ENCODE results near the gene USP31. TPM values are rescaled to one million over a fixed set of nuclear protein-coding genes. Genes with fewer than 3 reads are reported as not detected.

USP31 gene
- total RNA-seq, 1 experiment from 2014 or later: 16.1 TPM

DNA sequence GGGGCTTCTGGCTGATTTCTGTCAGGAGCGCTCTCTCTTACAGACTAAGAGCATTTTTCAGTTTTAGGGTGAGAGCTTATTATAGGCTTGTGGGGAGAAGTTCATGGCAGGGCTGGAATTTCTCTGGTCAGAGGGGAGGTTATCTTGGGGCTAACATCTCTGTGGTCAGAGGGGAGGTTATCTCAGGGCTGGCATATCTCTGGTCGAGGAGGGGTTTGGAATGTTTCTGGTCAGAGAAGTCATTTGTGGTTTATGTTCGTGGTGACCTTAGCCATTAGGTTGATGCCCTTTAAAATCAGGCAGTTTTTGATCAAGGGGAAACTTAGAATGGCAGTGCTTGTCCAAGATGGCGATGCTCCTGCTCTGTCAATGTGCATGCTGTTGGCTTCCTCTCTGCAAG, 10.8 kb upstream of the USP31 start:
- Histone ChIP-seq H3K27me3 (ENCODE audit: insufficient read depth, low read length) (no peaks in the 10 kb centered on the region), H3K23ac (ENCODE audit: insufficient read length, low read depth, low read length) (no peak overlapping the region), H2BK5ac (ENCODE audit: insufficient read length, low read length) (no peak overlapping the region), H2AK5ac (ENCODE audit: insufficient read length, low read length) (no peak overlapping the region), H3K9ac (ENCODE audit: extremely low read depth, insufficient read length, low read length) (no peak overlapping the region), H3K4ac (ENCODE audit: low read depth, low read length) (no peak overlapping the region), H2BK120ac (ENCODE audit: low read depth, low read length, poor library complexity, severe bottlenecking) (no peak overlapping the region), H4K5ac (ENCODE audit: insufficient read length, low read depth, low read length) (no peak overlapping the region), H4K8ac (replicated peaks; ENCODE audit: insufficient read length, low read depth, low read length) (no peak overlapping the region), H2BK12ac (ENCODE audit: insufficient read length, low read depth, low read length) (no peak overlapping the region), H4K20me1 (ENCODE audit: control insufficient read depth, insufficient read depth, insufficient read length) (no peaks in the 10 kb centered on the region), H3K9me3 (ENCODE audit: control insufficient read depth, low read depth, low read length) (no peaks in the 10 kb centered on the region), H3K18ac (ENCODE audit: insufficient read length, low read depth, low read length) (no peak overlapping the region), H4K91ac (ENCODE audit: insufficient read length, low read depth, low read length) (no peak overlapping the region), H3K79me1 (ENCODE audit: insufficient read depth, low read depth, low read length, poor library complexity, severe bottlenecking) (no peaks in the 10 kb centered on the region), H3K14ac (ENCODE audit: insufficient read depth, low read length) (no peak overlapping the region), H3K4me1 (ENCODE audit: insufficient read depth, low read length) (no peaks in the 10 kb centered on the region), H2AFZ (ENCODE audit: low read length) (no peak overlapping the region), H3K4me2 (ENCODE audit: insufficient read depth, insufficient read length, low read length) (no peak overlapping the region), H3K79me2 (ENCODE audit: insufficient read depth, low read length) (no peaks in the 10 kb centered on the region), H3K27ac (ENCODE audit: insufficient read length, low read depth, low read length) (no peak overlapping the region), H2BK15ac (ENCODE audit: low read depth, low read length) (no peak overlapping the region), H2BK20ac (ENCODE audit: low read depth, low read length, poor library complexity, severe bottlenecking) (no peak overlapping the region), H3K56ac (ENCODE audit: insufficient read length, low read depth, low read length) (no peak overlapping the region), H3T11ph (ENCODE audit: low read length) (no peak overlapping the region), H3K23me2 (ENCODE audit: insufficient read length, low read depth, low read length, poor library complexity, severe bottlenecking) (no peaks in the 10 kb centered on the region)
- Mint-ChIP-seq H3K36me3 (ENCODE audit: insufficient read depth in 1 of 3, low read depth in 3 of 3) (peaks cover 3 to 12% (median 6%) of the 10 kb centered on the region in 3 experiments), H3K4me1 (peaks cover 9 to 13% of the 10 kb centered on the region in 2 experiments), H3K4me3 (no peak overlapping the region), H3K27me3 (ENCODE audit: low read depth) (peaks cover 2% of the 10 kb centered on the region; the same call in 1 of the 2 replicates), H3K27ac (peak overlapping the region in 1 of 3 experiments; percentile 12; a peak in 2 of 7 replicates), H3K9me3 (peaks cover 13 to 14% of the 10 kb centered on the region in 2 experiments)
- TF ChIP-seq, protein P1, sequence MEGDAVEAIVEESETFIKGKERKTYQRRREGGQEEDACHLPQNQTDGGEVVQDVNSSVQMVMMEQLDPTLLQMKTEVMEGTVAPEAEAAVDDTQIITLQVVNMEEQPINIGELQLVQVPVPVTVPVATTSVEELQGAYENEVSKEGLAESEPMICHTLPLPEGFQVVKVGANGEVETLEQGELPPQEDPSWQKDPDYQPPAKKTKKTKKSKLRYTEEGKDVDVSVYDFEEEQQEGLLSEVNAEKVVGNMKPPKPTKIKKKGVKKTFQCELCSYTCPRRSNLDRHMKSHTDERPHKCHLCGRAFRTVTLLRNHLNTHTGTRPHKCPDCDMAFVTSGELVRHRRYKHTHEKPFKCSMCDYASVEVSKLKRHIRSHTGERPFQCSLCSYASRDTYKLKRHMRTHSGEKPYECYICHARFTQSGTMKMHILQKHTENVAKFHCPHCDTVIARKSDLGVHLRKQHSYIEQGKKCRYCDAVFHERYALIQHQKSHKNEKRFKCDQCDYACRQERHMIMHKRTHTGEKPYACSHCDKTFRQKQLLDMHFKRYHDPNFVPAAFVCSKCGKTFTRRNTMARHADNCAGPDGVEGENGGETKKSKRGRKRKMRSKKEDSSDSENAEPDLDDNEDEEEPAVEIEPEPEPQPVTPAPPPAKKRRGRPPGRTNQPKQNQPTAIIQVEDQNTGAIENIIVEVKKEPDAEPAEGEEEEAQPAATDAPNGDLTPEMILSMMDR (conservative IDR thresholded peaks at IDR 0.05): no peak
- DNase-seq: no peak
- no CpG with 5 or more reads among the region's 4 CpGs for WGBS (ENCODE audit: extremely low coverage, insufficient read length, low lambda C conversion rate)

Data from H9 (cell line).